GM12801 (cell line): Measurements from ENCODE around the gene PXK.

ENCODE experiments used
- CTCF ChIP-seq: IDR thresholded peaks from one replicate; pipeline ENCODE4 v1.5.1; 2011; ENCODE audit warnings: control low read depth; ENCODE audit not compliant: insufficient read length; ENCODE audit errors: extremely low read depth

The PXK gene

GRCh38 chr3:58355179-58355578, 22.5 kb downstream of the PXK start:
- TF ChIP-seq CTCF = no peak

- TF ChIP-seq CTCF = no peak
Observed at GRCh38 chr3:58356054-58356453, 23.4 kb downstream of the PXK start.

GRCh38 chr3:58357402-58357801, 24.7 kb downstream of the PXK start:
- TF ChIP-seq CTCF = no peak

GRCh38 chr3:58358092-58358491, 25.4 kb downstream of the PXK start:
- TF ChIP-seq CTCF = no peak

- TF ChIP-seq CTCF = no peak
Observed at GRCh38 chr3:58358808-58359207, 26.1 kb downstream of the PXK start.

GRCh38 chr3:58359621-58360020, 26.9 kb downstream of the PXK start:
- no peak for TF ChIP-seq CTCF

GRCh38 chr3:58361866-58362265, 29.2 kb downstream of the PXK start:
- TF ChIP-seq CTCF = no peak

- no peak for TF ChIP-seq CTCF
Observed at GRCh38 chr3:58366699-58367098, 34.0 kb downstream of the PXK start.
